ENCODE data around the gene CD86. TPM values are rescaled to one million over a fixed set of nuclear protein-coding genes. Genes with fewer than 3 reads are reported as not detected.

CD86 gene
- polyA plus RNA-seq, 3 donors: 75.7 to 321 (median 273) TPM

DNA sequence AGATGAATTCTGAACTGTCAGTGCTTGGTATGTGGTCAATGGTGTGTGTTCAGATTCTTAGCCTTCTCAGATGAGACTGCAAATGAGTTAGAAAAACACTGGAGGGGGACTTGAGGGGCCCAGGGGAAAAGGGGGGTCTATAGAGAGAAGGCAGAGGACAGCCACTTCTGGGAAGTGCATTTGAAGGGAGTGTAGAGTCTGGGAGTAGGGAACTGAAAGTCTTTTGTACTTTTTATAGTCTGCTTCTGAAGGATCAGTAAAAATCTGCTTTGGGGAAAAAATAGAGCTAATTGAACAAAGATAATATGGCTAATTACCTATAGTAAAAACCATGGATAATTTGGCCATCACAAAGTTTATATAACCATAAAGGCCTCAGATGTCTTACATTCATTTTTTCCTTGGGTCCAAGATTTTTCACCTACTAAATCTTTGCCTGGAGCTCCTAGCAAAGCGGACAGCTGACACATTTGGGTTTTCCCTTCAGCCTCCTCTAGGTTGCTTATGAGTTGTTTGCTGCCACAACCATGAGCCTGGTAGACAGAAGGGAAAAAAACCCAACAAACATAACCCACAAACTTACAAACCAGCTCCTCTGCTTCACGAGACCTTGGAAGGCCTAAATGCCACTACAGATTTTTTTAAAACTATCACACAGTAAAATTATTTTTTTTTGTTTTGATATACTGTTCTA, 48.8 kb downstream of the CD86 start:
- Histone ChIP-seq H4K20me1 (ENCODE audit: insufficient read depth, low read length) (peaks cover 11% of the 10 kb centered on the region), H3K9ac (ENCODE audit: insufficient read depth, low read length, poor library complexity, severe bottlenecking) (no peak overlapping the region), H3K4me2 (replicated peaks; ENCODE audit: extremely low read depth, low read length, poor library complexity, severe bottlenecking) (no peak overlapping the region), H3K9me3 (replicated peaks in 1 of 2; ENCODE audit: control insufficient read depth in 1 of 2, insufficient read depth in 1 of 2, low read length in 2 of 2) (no peaks in the 10 kb centered on the region), H3K27me3 (ENCODE audit: control insufficient read depth in 2 of 2, insufficient read depth in 2 of 2, low read length in 2 of 2) (no peaks in the 10 kb centered on the region), H3K27ac (ENCODE audit: low read depth in 1 of 2, low read length in 2 of 2) (peak overlapping the region in 1 of 2 donors; percentile 15), H3K4me1 (ENCODE audit: control insufficient read depth in 1 of 2, insufficient read depth in 2 of 2, low read length in 2 of 2) (peaks cover 39 to 40% of the 10 kb centered on the region in 2 donors), H3K79me2 (ENCODE audit: insufficient read depth, low read length) (peaks cover 8% of the 10 kb centered on the region), H3K4me3 (replicated peaks in 1 of 3; ENCODE audit: low read depth in 2 of 3, low read length in 3 of 3) (no peak overlapping the region), H3K36me3 (replicated peaks in 1 of 2; ENCODE audit: control insufficient read depth in 1 of 2, insufficient read depth in 2 of 2, low read length in 2 of 2) (peaks cover 50 to 65% of the 10 kb centered on the region in 2 donors), H2AFZ (ENCODE audit: insufficient read depth, low read depth, low read length, poor library complexity, severe bottlenecking) (no peak overlapping the region)
- no peak for TF ChIP-seq CTCF (IDR thresholded peaks at IDR 0.05)
- 100% methylated on average over 1 of the region's 2 CpGs for WGBS (ENCODE audit: insufficient coverage)
- peaks cover 58 to 64% of the 10 kb centered on the region in 2 donors for H3K36me3 Mint-ChIP-seq
- no peaks in the 10 kb centered on the region for H3K9me3 Mint-ChIP-seq
- peaks cover 35% of the 10 kb centered on the region for H3K4me1 Mint-ChIP-seq
- intact Hi-C loops (cut with micrococcal nuclease): loop anchor here (5.0 to 10.0 kb wide), 4 partner anchors 151 to 559 kb away; partner anchors contain the start of gene POLQ (in 1 of the 2)
- H3K27ac Mint-ChIP-seq: peak overlapping the region in 5 of 7 donors; percentile 13 to 70 (median 47)
- H3K27me3 Mint-ChIP-seq (ENCODE audit: low read depth in 3 of 3): peaks cover 0 to 1% (median 1%) of the 10 kb centered on the region in 3 donors
- no peak for DNase-seq
- H3K4me3 Mint-ChIP-seq: no peak overlapping the region

GRCh38 chr3:122104515-122105194, 49.5 kb downstream of the CD86 start:
- Mint-ChIP-seq H3K36me3 (peaks cover 62 to 70% of the 10 kb centered on the region in 2 donors), H3K27ac (no peak overlapping the region), H3K4me3 (no peak overlapping the region), H3K27me3 (ENCODE audit: low read depth in 3 of 3) (peaks cover 0 to 1% (median 1%) of the 10 kb centered on the region in 3 donors), H3K4me1 (peaks cover 35% of the 10 kb centered on the region), H3K9me3 (no peaks in the 10 kb centered on the region)
- no peaks in the 10 kb centered on the region for H3K27me3 ChIP-seq (ENCODE audit: control insufficient read depth in 2 of 2, insufficient read depth in 2 of 2, low read length in 2 of 2)
- DNase-seq: no peak
- peaks cover 4% of the 10 kb centered on the region for H3K79me2 ChIP-seq (ENCODE audit: insufficient read depth, low read length)
- H3K9ac ChIP-seq (ENCODE audit: insufficient read depth, low read length, poor library complexity, severe bottlenecking): no peak overlapping the region
- WGBS (ENCODE audit: insufficient coverage): no CpG with 5 or more reads among the region's 8 CpGs
- H3K4me3 ChIP-seq (replicated peaks in 1 of 3; ENCODE audit: low read depth in 2 of 3, low read length in 3 of 3): no peak overlapping the region
- H2AFZ ChIP-seq (ENCODE audit: insufficient read depth, low read depth, low read length, poor library complexity, severe bottlenecking): no peak overlapping the region
- intact Hi-C loops (cut with micrococcal nuclease): loop anchor here (5.0 to 10.0 kb wide), 4 partner anchors 150 to 560 kb away; partner anchors contain the start of gene POLQ (in 1 of the 2)
- no peak overlapping the region for H3K27ac ChIP-seq (ENCODE audit: low read depth in 1 of 2, low read length in 2 of 2)
- no peak overlapping the region for H3K4me2 ChIP-seq (replicated peaks; ENCODE audit: extremely low read depth, low read length, poor library complexity, severe bottlenecking)
- no peak for TF ChIP-seq CTCF (IDR thresholded peaks at IDR 0.05)
- H4K20me1 ChIP-seq (ENCODE audit: insufficient read depth, low read length): peaks cover 11% of the 10 kb centered on the region
- no peaks in the 10 kb centered on the region for H3K9me3 ChIP-seq (replicated peaks in 1 of 2; ENCODE audit: control insufficient read depth in 1 of 2, insufficient read depth in 1 of 2, low read length in 2 of 2)
- peaks cover 57 to 67% of the 10 kb centered on the region in 2 donors for H3K36me3 ChIP-seq (replicated peaks in 1 of 2; ENCODE audit: control insufficient read depth in 1 of 2, insufficient read depth in 2 of 2, low read length in 2 of 2)
- H3K4me1 ChIP-seq (ENCODE audit: control insufficient read depth in 1 of 2, insufficient read depth in 2 of 2, low read length in 2 of 2): peaks cover 35 to 40% of the 10 kb centered on the region in 2 donors

Measured in CD14-positive monocyte (primary cell).